Right lobe of liver (tissue), 4 donors: ENCODE results near the gene TDRD10.

Experiments used
- CTCF ChIP-seq, 4 donors: fragments of 200-600 bp in 3 of 4; fragments of 450-650 bp in 1 of 4; IDR thresholded peaks; one replicate each; pipeline versions ENCODE4 v1.5.1 to v1.8.0; 2016 to 2022; ENCODE audit warnings: antibody characterized with exemption in 4 of 4, mild to moderate bottlenecking in 2 of 4
- POLR2A ChIP-seq: fragments of 450-650 bp; IDR thresholded peaks from one replicate; pipeline ENCODE4 v1.6.1; 2017; ENCODE audit warnings: antibody characterized with exemption, mild to moderate bottlenecking
- donor health status: DM: no; HTN: no; CAD: no.
- donor health status: DM: no; HTN: no; CAD: no.
- donor health status: DM: no; HTN: yes; CAD: no.

DNA sequence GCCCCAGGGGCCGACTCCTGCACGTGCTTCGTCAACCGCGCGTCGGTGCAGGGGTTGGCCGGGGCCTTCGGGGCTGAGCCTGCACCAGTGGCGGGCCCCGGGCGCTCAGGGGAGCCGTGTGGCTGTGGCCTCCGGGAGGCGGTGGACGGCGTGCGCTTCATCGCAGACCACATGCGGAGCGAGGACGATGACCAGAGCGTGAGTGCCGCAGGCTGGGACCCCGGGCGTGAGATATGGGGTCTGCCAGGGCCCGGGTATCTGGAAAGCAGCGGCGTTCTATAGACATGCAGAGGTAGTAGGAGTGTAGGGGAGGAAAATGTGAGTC lies 69.9 kb downstream of the TDRD10 start:
- TF ChIP-seq CTCF (IDR thresholded peaks at IDR 0.05): no peak
- no peak for TF ChIP-seq POLR2A
